ENCODE data around the gene POLR1B. TPM values are rescaled to one million over a fixed set of nuclear protein-coding genes. Genes with fewer than 3 reads are reported as not detected.
A peak's percentile ranks its signal among the peaks of the same experiment; 100 is the strongest.

POLR1B gene
- total RNA-seq, 1 experiment from 2014 or later, result 83.6 TPM

- Histone ChIP-seq H3K18ac (ENCODE audit: insufficient read length, low read depth, low read length) (no peak overlapping the region), H3K4me2 (ENCODE audit: insufficient read depth, insufficient read length, low read length) (no peak overlapping the region), H2BK5ac (ENCODE audit: insufficient read length, low read length) (no peak overlapping the region), H2AK5ac (ENCODE audit: insufficient read length, low read length) (no peak overlapping the region), H2BK12ac (ENCODE audit: insufficient read length, low read depth, low read length) (no peak overlapping the region), H4K5ac (ENCODE audit: insufficient read length, low read depth, low read length) (no peak overlapping the region), H3K56ac (ENCODE audit: insufficient read length, low read depth, low read length) (no peak overlapping the region), H3K23me2 (ENCODE audit: insufficient read length, low read depth, low read length, poor library complexity, severe bottlenecking) (peaks cover 13% of the 10 kb centered on the region), H3K4me1 (ENCODE audit: insufficient read depth, low read length) (no peaks in the 10 kb centered on the region), H3K79me1 (ENCODE audit: insufficient read depth, low read depth, low read length, poor library complexity, severe bottlenecking) (no peaks in the 10 kb centered on the region), H3K27ac (ENCODE audit: insufficient read length, low read depth, low read length) (no peak overlapping the region), H3K14ac (ENCODE audit: insufficient read depth, low read length) (no peak overlapping the region), H3K27me3 (ENCODE audit: insufficient read depth, low read length) (no peaks in the 10 kb centered on the region), H2BK20ac (ENCODE audit: low read depth, low read length, poor library complexity, severe bottlenecking) (no peak overlapping the region), H3K79me2 (ENCODE audit: insufficient read depth, low read length) (no peaks in the 10 kb centered on the region), H2AFZ (ENCODE audit: low read length) (no peak overlapping the region), H2BK15ac (ENCODE audit: low read depth, low read length) (no peak overlapping the region), H4K8ac (replicated peaks; ENCODE audit: insufficient read length, low read depth, low read length) (no peak overlapping the region), H3K4ac (ENCODE audit: low read depth, low read length) (no peak overlapping the region), H3K9me3 (ENCODE audit: control insufficient read depth, low read depth, low read length) (no peaks in the 10 kb centered on the region), H3K9ac (ENCODE audit: extremely low read depth, insufficient read length, low read length) (no peak overlapping the region), H2BK120ac (ENCODE audit: low read depth, low read length, poor library complexity, severe bottlenecking) (no peak overlapping the region), H4K91ac (ENCODE audit: insufficient read length, low read depth, low read length) (no peak overlapping the region), H3T11ph (ENCODE audit: low read length) (no peak overlapping the region), H4K20me1 (ENCODE audit: control insufficient read depth, insufficient read depth, insufficient read length) (no peaks in the 10 kb centered on the region), H3K23ac (ENCODE audit: insufficient read length, low read depth, low read length) (no peak overlapping the region)
- WGBS (ENCODE audit: extremely low coverage, insufficient read length, low lambda C conversion rate), result no CpG with 5 or more reads among the region's 18 CpGs
- no peak overlapping the region for H3K27ac Mint-ChIP-seq
- TF ChIP-seq CTCF (conservative IDR thresholded peaks at IDR 0.05), result no peak
- H3K9me3 Mint-ChIP-seq, result no peaks in the 10 kb centered on the region
- no peak for DNase-seq
- H3K36me3 Mint-ChIP-seq (ENCODE audit: insufficient read depth in 1 of 3, low read depth in 3 of 3), result peaks cover 13 to 26% (median 19%) of the 10 kb centered on the region in 3 experiments
- H3K4me1 Mint-ChIP-seq, result peaks cover 25% of the 10 kb centered on the region in 2 experiments
- H3K4me3 Mint-ChIP-seq, result peak overlapping the region in 1 of 2 experiments; percentile 71; a peak in 2 of 5 replicates
- no peaks in the 10 kb centered on the region; the same call in 1 of the 2 replicates for H3K27me3 Mint-ChIP-seq (ENCODE audit: low read depth)
These were observed 43.7 kb downstream of the POLR1B start for GRCh38 chr2:112585873-112586464.

Measured in H9 (cell line).